Neural cell (in vitro differentiated cells): ENCODE data around the gene DHX58. TPM values are rescaled to one million over a fixed set of nuclear protein-coding genes. Genes with fewer than 3 reads are reported as not detected.

Experiments used
- H2AFZ ChIP-seq: fragments of 200-600, 300-800 bp; sonication (generic), shearing (Covaris generic); 2 replicates; pipeline ENCODE4 v1.6.0; 2014; ENCODE audit warnings: low read depth, mild to moderate bottlenecking, antibody characterized with exemption, low read length, moderate library complexity
- H3F3A ChIP-seq: fragments of 200-600 bp; shearing (Covaris generic); 2 replicates; pipeline ENCODE4 v1.6.1; 2016; ENCODE audit warnings: mild to moderate bottlenecking, moderate library complexity, mixed read lengths, antibody characterized with exemption, low read length; ENCODE audit not compliant: insufficient read depth, poor library complexity, severe bottlenecking
- H3K27ac ChIP-seq: fragments of 200-600, 300-800 bp; sonication (generic), shearing (Covaris generic); 2 replicates; pipeline ENCODE4 v1.5.1; 2014; ENCODE audit warnings: mild to moderate bottlenecking, low read length, moderate library complexity
- H3K27me3 ChIP-seq: fragments of 300-800, 200-600 bp; sonication (generic), shearing (Covaris generic); 2 replicates; pipeline ENCODE4 v1.6.0; 2014; ENCODE audit warnings: mild to moderate bottlenecking, low read depth, low read length, moderate library complexity; ENCODE audit not compliant: insufficient read depth
- H3K36me3 ChIP-seq: fragments of 300-800, 200-600 bp; sonication (generic), shearing (Covaris generic); 2 replicates; pipeline ENCODE4 v1.5.1; 2014; ENCODE audit warnings: mild to moderate bottlenecking, antibody characterized with exemption, low read length, moderate library complexity; ENCODE audit not compliant: insufficient read depth
- H3K4me2 ChIP-seq: fragments of 300-800, 200-600 bp; sonication (generic), shearing (Covaris generic); 2 replicates; pipeline ENCODE4 v1.6.0; 2014; ENCODE audit warnings: mild to moderate bottlenecking, low read length
- H3K4me3 ChIP-seq: fragments of 300-800, 200-600 bp; sonication (generic), shearing (Covaris generic); 2 replicates; pipeline ENCODE4 v1.5.1; 2014; ENCODE audit warnings: mild to moderate bottlenecking, low read length, moderate library complexity
- H3K79me2 ChIP-seq: fragments of 200-600 bp; shearing (Covaris generic); replicated peaks from 2 replicates; pipeline ENCODE4 v1.6.0; 2014; ENCODE audit warnings: mild to moderate bottlenecking, low read length, moderate library complexity; ENCODE audit not compliant: insufficient read depth
- H3K9ac ChIP-seq: fragments of 300-800, 200-600 bp; sonication (generic), shearing (Covaris generic); 2 replicates; pipeline ENCODE4 v1.6.1; 2016; ENCODE audit warnings: mild to moderate bottlenecking, low read length, mixed read lengths
- H3K9me2 ChIP-seq: fragments of 200-600 bp; shearing (Covaris generic); 2 replicates; pipeline ENCODE4 v1.6.1; 2016; ENCODE audit warnings: mild to moderate bottlenecking, low read length, mixed read lengths; ENCODE audit not compliant: insufficient read depth
- H3K9me3 ChIP-seq: fragments of 200-600, 300-800 bp; sonication (generic), shearing (Covaris generic); 2 replicates; pipeline ENCODE4 v1.6.1; 2016; ENCODE audit warnings: mild to moderate bottlenecking, mixed run types, low read length, moderate library complexity, mixed read lengths
- H4K20me1 ChIP-seq: fragments of 200-600 bp; shearing (Covaris generic); 2 replicates; pipeline ENCODE4 v1.6.1; 2016; ENCODE audit warnings: mild to moderate bottlenecking, mixed run types; ENCODE audit not compliant: insufficient read depth
- EP300 ChIP-seq: fragments of 450-650 bp; conservative IDR thresholded peaks from 2 replicates; pipeline ENCODE4 v1.6.1; 2014; ENCODE audit warnings: antibody characterized with exemption, mild to moderate bottlenecking, moderate library complexity; ENCODE audit not compliant: poor library complexity, severe bottlenecking
- EZH2 ChIP-seq: fragments of 200-600, 300-800 bp; shearing (Covaris generic), sonication (generic); IDR thresholded peaks from 2 replicates; pipeline ENCODE4 v1.6.1; 2014; ENCODE audit warnings: antibody characterized with exemption, low read length, borderline replicate concordance, mild to moderate bottlenecking; ENCODE audit not compliant: insufficient read depth, poor library complexity, severe bottlenecking
- MXI1 ChIP-seq: fragments of 450-650 bp; conservative IDR thresholded peaks from 2 replicates; pipeline ENCODE4 v1.6.1; 2014; ENCODE audit warnings: antibody characterized with exemption, mild to moderate bottlenecking; ENCODE audit not compliant: poor library complexity, severe bottlenecking
- POLR2AphosphoS5 ChIP-seq: IDR thresholded peaks from 2 replicates; pipeline ENCODE4 v1.6.1; 2012
- RAD21 ChIP-seq: fragments of 450-650 bp; conservative IDR thresholded peaks from 2 replicates; pipeline ENCODE4 v1.6.1; 2014; ENCODE audit warnings: antibody characterized with exemption, mild to moderate bottlenecking, moderate library complexity
- polyA plus RNA-seq: library from polyadenylated mRNA; depleted of rRNA; stranded (reverse); fragments of >200 nt; gene quantifications from 2 replicates; pipeline ENCODE4 v1.2.3, GENCODE V29; 2014
- TF ChIP-seq, protein P1 (sequence below): IDR thresholded peaks from 2 replicates; pipeline ENCODE4 v1.6.1; 2012; ENCODE audit warnings: borderline replicate concordance
- TF ChIP-seq, protein P2 (sequence below): fragments of 450-650 bp; IDR thresholded peaks from 2 replicates; pipeline ENCODE4 v1.5.1; 2014; ENCODE audit warnings: antibody characterized with exemption, mild to moderate bottlenecking, moderate library complexity; ENCODE audit not compliant: poor library complexity, severe bottlenecking

The DHX58 gene
- polyA plus RNA-seq, 1 donor from 2014 or later = 0.87 TPM

DNA sequence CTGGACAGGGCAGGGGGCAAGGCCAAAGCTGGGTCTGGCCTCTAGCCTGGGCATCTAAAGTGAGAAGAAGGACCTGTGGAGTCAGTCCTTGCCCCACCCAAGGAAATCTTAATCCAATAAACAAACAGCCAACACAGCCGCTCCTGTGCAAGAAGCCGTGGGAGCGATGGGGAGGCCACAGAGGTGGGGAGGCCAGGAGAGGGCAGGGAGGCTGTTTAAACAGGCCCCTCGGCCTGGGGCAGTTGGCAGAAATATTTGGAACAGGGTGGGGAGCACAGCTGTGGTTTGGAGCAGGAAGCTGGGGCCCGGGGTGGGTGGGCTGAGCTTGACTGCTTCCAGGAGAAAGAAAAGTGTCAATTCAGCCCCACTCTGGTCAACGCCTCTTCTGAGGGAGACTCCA, 19.6 kb downstream of the DHX58 start:
- Histone ChIP-seq H3K27ac (no peak overlapping the region), H3K4me3 (no peak overlapping the region), H3K9ac (no peak overlapping the region), H3K9me2 (no peaks in the 10 kb centered on the region), H3K4me2 (no peak overlapping the region), H3K9me3 (no peaks in the 10 kb centered on the region), H2AFZ (no peak overlapping the region), H3F3A (no peaks in the 10 kb centered on the region), H3K27me3 (peaks cover 11% of the 10 kb centered on the region), H3K36me3 (no peaks in the 10 kb centered on the region), H3K79me2 (no peaks in the 10 kb centered on the region), H4K20me1 (no peaks in the 10 kb centered on the region)
- TF ChIP-seq MXI1 (no peak), POLR2AphosphoS5 (no peak), EZH2 (no peak)
- TF ChIP-seq, protein P1, sequence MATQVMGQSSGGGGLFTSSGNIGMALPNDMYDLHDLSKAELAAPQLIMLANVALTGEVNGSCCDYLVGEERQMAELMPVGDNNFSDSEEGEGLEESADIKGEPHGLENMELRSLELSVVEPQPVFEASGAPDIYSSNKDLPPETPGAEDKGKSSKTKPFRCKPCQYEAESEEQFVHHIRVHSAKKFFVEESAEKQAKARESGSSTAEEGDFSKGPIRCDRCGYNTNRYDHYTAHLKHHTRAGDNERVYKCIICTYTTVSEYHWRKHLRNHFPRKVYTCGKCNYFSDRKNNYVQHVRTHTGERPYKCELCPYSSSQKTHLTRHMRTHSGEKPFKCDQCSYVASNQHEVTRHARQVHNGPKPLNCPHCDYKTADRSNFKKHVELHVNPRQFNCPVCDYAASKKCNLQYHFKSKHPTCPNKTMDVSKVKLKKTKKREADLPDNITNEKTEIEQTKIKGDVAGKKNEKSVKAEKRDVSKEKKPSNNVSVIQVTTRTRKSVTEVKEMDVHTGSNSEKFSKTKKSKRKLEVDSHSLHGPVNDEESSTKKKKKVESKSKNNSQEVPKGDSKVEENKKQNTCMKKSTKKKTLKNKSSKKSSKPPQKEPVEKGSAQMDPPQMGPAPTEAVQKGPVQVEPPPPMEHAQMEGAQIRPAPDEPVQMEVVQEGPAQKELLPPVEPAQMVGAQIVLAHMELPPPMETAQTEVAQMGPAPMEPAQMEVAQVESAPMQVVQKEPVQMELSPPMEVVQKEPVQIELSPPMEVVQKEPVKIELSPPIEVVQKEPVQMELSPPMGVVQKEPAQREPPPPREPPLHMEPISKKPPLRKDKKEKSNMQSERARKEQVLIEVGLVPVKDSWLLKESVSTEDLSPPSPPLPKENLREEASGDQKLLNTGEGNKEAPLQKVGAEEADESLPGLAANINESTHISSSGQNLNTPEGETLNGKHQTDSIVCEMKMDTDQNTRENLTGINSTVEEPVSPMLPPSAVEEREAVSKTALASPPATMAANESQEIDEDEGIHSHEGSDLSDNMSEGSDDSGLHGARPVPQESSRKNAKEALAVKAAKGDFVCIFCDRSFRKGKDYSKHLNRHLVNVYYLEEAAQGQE = no peak

DNA sequence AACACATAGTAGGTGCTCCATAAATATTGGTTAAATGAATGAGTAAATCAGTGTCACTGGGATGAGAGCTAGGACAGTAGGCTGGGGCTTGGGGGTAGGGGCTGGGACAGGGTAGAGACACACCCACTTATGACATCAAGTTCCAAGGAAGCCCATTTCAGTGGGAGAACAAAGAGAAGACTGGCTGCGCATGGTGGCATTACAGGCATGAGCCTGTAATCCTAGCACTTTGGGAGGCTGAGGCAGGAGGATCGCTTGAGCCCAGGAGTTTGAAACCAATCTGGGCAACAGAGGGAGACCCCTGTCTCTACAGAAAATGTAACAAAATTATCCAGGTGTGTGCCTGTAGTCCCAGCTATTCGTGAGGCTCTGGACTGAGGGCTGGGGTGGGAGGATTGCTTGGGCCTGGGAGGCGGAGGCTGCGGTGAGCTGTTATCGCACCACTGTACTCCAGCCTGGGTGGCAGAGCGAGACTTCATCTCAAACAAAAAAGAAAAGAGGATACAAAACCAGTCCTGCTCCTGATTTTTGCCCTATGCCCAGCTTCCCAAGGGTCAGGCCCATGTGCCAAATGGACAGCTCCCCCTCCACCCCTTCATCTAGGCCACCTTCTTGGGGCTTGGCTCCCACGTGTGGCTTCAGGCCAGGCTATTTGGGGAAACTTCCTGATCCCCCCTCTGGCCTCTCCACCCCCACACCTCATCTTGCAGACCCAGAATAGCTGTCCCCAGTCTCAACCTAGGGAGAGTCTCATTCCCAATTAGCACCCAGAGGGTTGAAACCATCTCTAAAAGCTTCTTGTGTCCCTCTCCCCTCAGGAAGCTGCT, 21.3 kb downstream of the DHX58 start:
- Histone ChIP-seq H3K79me2 (no peaks in the 10 kb centered on the region), H2AFZ (no peak overlapping the region), H3K4me2 (no peak overlapping the region), H3K36me3 (no peaks in the 10 kb centered on the region), H3K9me3 (no peaks in the 10 kb centered on the region), H4K20me1 (no peaks in the 10 kb centered on the region), H3K27me3 (no peaks in the 10 kb centered on the region), H3K27ac (no peak overlapping the region), H3F3A (no peaks in the 10 kb centered on the region), H3K9ac (no peak overlapping the region), H3K9me2 (no peaks in the 10 kb centered on the region), H3K4me3 (no peak overlapping the region)
- TF ChIP-seq, protein P1 = no peak
- TF ChIP-seq EP300 (no peak), RAD21 (no peak), POLR2AphosphoS5 (no peak), EZH2 (no peak)
- TF ChIP-seq, protein P2, sequence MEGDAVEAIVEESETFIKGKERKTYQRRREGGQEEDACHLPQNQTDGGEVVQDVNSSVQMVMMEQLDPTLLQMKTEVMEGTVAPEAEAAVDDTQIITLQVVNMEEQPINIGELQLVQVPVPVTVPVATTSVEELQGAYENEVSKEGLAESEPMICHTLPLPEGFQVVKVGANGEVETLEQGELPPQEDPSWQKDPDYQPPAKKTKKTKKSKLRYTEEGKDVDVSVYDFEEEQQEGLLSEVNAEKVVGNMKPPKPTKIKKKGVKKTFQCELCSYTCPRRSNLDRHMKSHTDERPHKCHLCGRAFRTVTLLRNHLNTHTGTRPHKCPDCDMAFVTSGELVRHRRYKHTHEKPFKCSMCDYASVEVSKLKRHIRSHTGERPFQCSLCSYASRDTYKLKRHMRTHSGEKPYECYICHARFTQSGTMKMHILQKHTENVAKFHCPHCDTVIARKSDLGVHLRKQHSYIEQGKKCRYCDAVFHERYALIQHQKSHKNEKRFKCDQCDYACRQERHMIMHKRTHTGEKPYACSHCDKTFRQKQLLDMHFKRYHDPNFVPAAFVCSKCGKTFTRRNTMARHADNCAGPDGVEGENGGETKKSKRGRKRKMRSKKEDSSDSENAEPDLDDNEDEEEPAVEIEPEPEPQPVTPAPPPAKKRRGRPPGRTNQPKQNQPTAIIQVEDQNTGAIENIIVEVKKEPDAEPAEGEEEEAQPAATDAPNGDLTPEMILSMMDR = no peak
